Measurements from ENCODE around the gene OR10X1.

Gene OR10X1

GRCh38 chr1:158554352-158554751 is 25.3 kb downstream of the OR10X1 start, which contains the start of gene OR6Y1:
TSS of gene OR6Y1 (minus strand) at chr1:158554405. CDS start at chr1:158548105, 6,300 bp downstream.
- no peak for DNase-seq (ENCODE audit: extremely low read depth, low read depth)
- no peak for TF ChIP-seq CTCF (IDR thresholded peaks at IDR 0.05; ENCODE audit: low read depth, low read length)

GRCh38 chr1:158552296-158552695 is 27.4 kb downstream of the OR10X1 start:
- no peak for DNase-seq (ENCODE audit: extremely low read depth, low read depth)
- TF ChIP-seq CTCF (IDR thresholded peaks at IDR 0.05; ENCODE audit: low read depth, low read length), result no peak

- no peak for DNase-seq (ENCODE audit: extremely low read depth, low read depth)
- no peak for TF ChIP-seq CTCF (IDR thresholded peaks at IDR 0.05; ENCODE audit: low read depth, low read length)
Measured at GRCh38 chr1:158547533-158547932, 32.2 kb downstream of the OR10X1 start.

GRCh38 chr1:158537609-158538008 is 42.1 kb downstream of the OR10X1 start:
- DNase-seq (ENCODE audit: extremely low read depth, low read depth), result no peak
- no peak for TF ChIP-seq CTCF (IDR thresholded peaks at IDR 0.05; ENCODE audit: low read depth, low read length)

GRCh38 chr1:158534496-158534895 is 45.2 kb downstream of the OR10X1 start:
- no peak for TF ChIP-seq CTCF (IDR thresholded peaks at IDR 0.05; ENCODE audit: low read depth, low read length)

More at GRCh38 chr1:158534496-158534895, 45.2 kb downstream of the OR10X1 start:
- DNase-seq (ENCODE audit: extremely low read depth, low read depth), result no peak

Measured in AG09319 (cell line).